Heart left ventricle (tissue), 16 donors: ENCODE measurements around the gene CACNB4. TPM values are rescaled to one million over a fixed set of nuclear protein-coding genes. Genes with fewer than 3 reads are reported as not detected.

Experiments used
- ATAC-seq, 4 donors: fragments of 200-7000 bp; cut with Tn5 transposase; one replicate each; pipeline ENCODE4 v1.9.1; 2020 to 2022; ENCODE audit warnings: moderate library complexity in 4 of 4, mild to moderate bottlenecking in 3 of 4, moderate number of reproducible peaks in 1 of 4
- DNase-seq, 5 donors: peaks; one replicate each; pipeline ENCODE4 v3.0.0-alpha.2; 2020
- H3K27ac ChIP-seq, 12 donors: fragments of 200-600 bp; sonication (generic) in 4 of 12; one replicate each; pipeline versions ENCODE4 v1.5.0 to v1.8.0; 2016 to 2022; ENCODE audit warnings: mild to moderate bottlenecking in 2 of 12
- H3K27me3 ChIP-seq, 9 donors: fragments of 200-600 bp; sonication (generic) in 2 of 9; one replicate each; pipeline versions ENCODE4 v1.5.1 to v1.8.0; 2016 to 2022; ENCODE audit warnings: mild to moderate bottlenecking in 3 of 9
- H3K36me3 ChIP-seq, 9 donors: fragments of 200-600 bp; sonication (generic) in 2 of 9; one replicate each; pipeline versions ENCODE4 v1.5.0 to v1.8.0; 2018 to 2022; ENCODE audit warnings: mild to moderate bottlenecking in 2 of 9
- H3K4me1 ChIP-seq, 12 donors: fragments of 200-600 bp; sonication (generic) in 4 of 12; one replicate each; pipeline versions ENCODE4 v1.5.0 to v1.8.0; 2016 to 2022; ENCODE audit warnings: mild to moderate bottlenecking in 3 of 12
- H3K4me3 ChIP-seq, 12 donors: fragments of 200-600 bp; sonication (generic) in 4 of 12; one replicate each; pipeline versions ENCODE4 v1.5.0 to v1.8.0; 2017 to 2022; ENCODE audit warnings: mild to moderate bottlenecking in 9 of 12, moderate library complexity in 4 of 12
- H3K9me3 ChIP-seq, 12 donors: fragments of 200-600 bp; sonication (generic) in 4 of 12; one replicate each; pipeline versions ENCODE4 v1.5.0 to v1.8.0; 2016 to 2022; ENCODE audit warnings: mild to moderate bottlenecking in 1 of 12
- CTCF ChIP-seq, 12 donors: fragments of 200-600 bp; sonication (generic) in 4 of 12; IDR thresholded peaks; one replicate each; pipeline versions ENCODE4 v1.5.0 to v1.8.0; 2018 to 2022; ENCODE audit warnings: antibody characterized with exemption in 12 of 12, mild to moderate bottlenecking in 5 of 12
- POLR2A ChIP-seq, 2 donors: fragments of 450-650 bp; IDR thresholded peaks; one replicate each; pipeline ENCODE4 v1.6.1; 2017; ENCODE audit warnings: antibody characterized with exemption in 2 of 2, mild to moderate bottlenecking in 2 of 2, moderate library complexity in 2 of 2
- WGBS, 4 donors: extraction: QIAGEN DNeasy Blood & Tissue Kit in 2 of 4; methylation state at CpG; one replicate each; pipeline versions ENCODE4 v1.1.5 to v1.1.7; 2013 to 2018; 5-methylcytosine and 5-hydroxymethylcytosine counted together
- intact Hi-C, 10 donors: fragments of 100-400 bp; cut with DNase I; formaldehyde crosslinking; loops; one replicate each; pipeline versions ENCODE4 v1.11.1 to v1.14.2; 2022
- polyA plus RNA-seq, 2 donors: library from polyadenylated mRNA; stranded (reverse); fragments of 200-250 nt; gene quantifications; one replicate each; pipeline ENCODE4 v1.2.3, GENCODE V29; 2013
- total RNA-seq, 9 donors: library from RNA; depleted of rRNA in 2 of 9; stranded (reverse); fragments of >200 nt in 2 of 9; fragmentation: NEBNext Ultra II Directional in 3 of 9; extraction: Animal tissue kit (Norgen Biotek cat#: 25700) in 3 of 9; gene quantifications; one replicate each; pipeline versions ENCODE4 v1.1.0 to v1.2.4, GENCODE V29; 2016 to 2023
- donor health status: ischemic (EF 13 %, LVEDD 7.1; RV severe dilation, severe dysfunction).
- donor health status: healthy with polysubstance abuse.
- donor health status: DM: no; HTN: yes; CAD: no.
- donor health status: DM: no; HTN: no; CAD: no.
- donor health status: ischemic (EF 25% LVEDD 6.9; RV normal size, moderate dysfunction).
- donor health status: ischemic (EF 25% LVEDD 5.7; RV mildly dilated, moderate dysfunction).
- donor health status: healthy.
- donor health status: DM: yes; HTN: yes; CAD: no.
- donor health status: ischemic (EF 35%, LVEDD 5.7; RV mildly dilated, moderate dysfunction).
- donor health status: nonischemic (EF 11% LVEDD 7.7; RV severe dilation, severe dysfunction).
- donor health status: DM: yes; HTN: yes; CAD: no.
- donor health status: PGD.
- donor health status: ischemic (EF 29% LVEDD 5.4; RV normal size, mild dysfunction).
- donor health status: nonischemic (EF 23%, LVEDD 6.1; RV moderate dilation, normal function).

Gene CACNB4
- total and polyA plus RNA-seq, 11 donors: 0.03 to 1.5 (median 0.39) TPM

GRCh38 chr2:151947813-151948165, 151.1 kb downstream of the CACNB4 start:
- intact Hi-C loops: loop anchor here in 1 of 10 donors (5.0 kb wide), 1 partner anchor 115 kb away; no protein-coding TSS in a partner anchor
- Histone ChIP-seq H3K36me3 (no peaks in the 10 kb centered on the region), H3K27me3 (no peaks in the 10 kb centered on the region), H3K9me3 (peaks cover 0 to 8% (median 0%) of the 10 kb centered on the region in 12 donors), H3K4me1 (peaks cover 0 to 18% (median 7%) of the 10 kb centered on the region in 12 donors), H3K27ac (peak overlapping the region in 4 of 12 donors; percentile 4 to 40 (median 22)), H3K4me3 (peak overlapping the region in 9 of 12 donors; percentile 12 to 51 (median 39))
- TF ChIP-seq POLR2A (IDR thresholded peaks at IDR 0.05) (no peak), CTCF (IDR thresholded peaks at IDR 0.05) (no peak)
- peak in 1 of 5 donors; percentile 35 for DNase-seq
- peak in 3 of 4 donors; percentile 48 to 75 (median 56) for ATAC-seq
- WGBS, 4 donors: 51 to 66% (median 63%) methylated on average over 5 of the region's 5 CpGs

- TF ChIP-seq CTCF (IDR thresholded peaks at IDR 0.05) (peak; percentile 44 to 79 (median 61)), POLR2A (IDR thresholded peaks at IDR 0.05) (no peak)
- intact Hi-C loops: loop anchor here in 1 of 10 donors (5.0 kb wide), 1 partner anchor 115 kb away; no protein-coding TSS in a partner anchor
- WGBS, 4 donors: 26 to 41% (median 29%) methylated on average over 15 of the region's 15 CpGs
- ATAC-seq (peak; percentile 15 to 77 (median 74)), DNase-seq (peak in 4 of 5 donors; percentile 29 to 58 (median 38))
- no peaks in the 10 kb centered on the region for H3K36me3 ChIP-seq
- peak overlapping the region in 9 of 12 donors; percentile 12 to 51 (median 39) for H3K4me3 ChIP-seq
- H3K27ac ChIP-seq: peak overlapping the region in 3 of 12 donors; percentile 16 to 40 (median 27)
- no peaks in the 10 kb centered on the region for H3K27me3 ChIP-seq
- peaks cover 0 to 15% (median 0%) of the 10 kb centered on the region in 12 donors for H3K9me3 ChIP-seq
- peaks cover 0 to 18% (median 7%) of the 10 kb centered on the region in 12 donors for H3K4me1 ChIP-seq
Observed at GRCh38 chr2:151946899-151947812, 151.7 kb downstream of the CACNB4 start.

GRCh38 chr2:151946250-151946884, 152.5 kb downstream of the CACNB4 start:
- intact Hi-C loops: loop anchor here in 1 of 10 donors (5.0 kb wide), 1 partner anchor 114 kb away; no protein-coding TSS in a partner anchor
- no peak for TF ChIP-seq POLR2A (IDR thresholded peaks at IDR 0.05)
- TF ChIP-seq CTCF (IDR thresholded peaks at IDR 0.05): no peak
- Histone ChIP-seq H3K4me3 (no peak overlapping the region), H3K36me3 (no peaks in the 10 kb centered on the region), H3K9me3 (peaks cover 0 to 17% (median 0%) of the 10 kb centered on the region in 12 donors), H3K27ac (no peak overlapping the region), H3K27me3 (no peaks in the 10 kb centered on the region), H3K4me1 (peaks cover 0 to 18% (median 7%) of the 10 kb centered on the region in 12 donors)
- WGBS, 4 donors: 74 to 88% (median 77%) methylated on average over 6 of the region's 6 CpGs
- DNase-seq (no peak), ATAC-seq (no peak)
